OCI-LY1 (cell line): ENCODE data around the gene TMEM109.

ENCODE experiments used
- H2AFZ ChIP-seq: fragments of 200-600 bp; sonication (generic), shearing (Covaris generic); 2 replicates; pipeline ENCODE4 v1.6.0; 2014; ENCODE audit warnings: antibody characterized with exemption, mild to moderate bottlenecking, low read length
- H3F3A ChIP-seq: fragments of 200-600 bp; sonication (generic), shearing (Covaris generic); 2 replicates; pipeline ENCODE4 v1.6.0; 2014; ENCODE audit warnings: mild to moderate bottlenecking, antibody characterized with exemption, low read length, moderate library complexity; ENCODE audit not compliant: insufficient read depth
- H3K27ac ChIP-seq: fragments of 200-600 bp; sonication (generic); 2 replicates; pipeline ENCODE4 v1.5.1; 2014; ENCODE audit warnings: low read length, mixed run types, mild to moderate bottlenecking, low read depth; ENCODE audit not compliant: poor library complexity, severe bottlenecking
- H3K27me3 ChIP-seq: fragments of 200-600 bp; sonication (generic); 2 replicates; pipeline ENCODE4 v1.6.0; 2014; ENCODE audit warnings: antibody characterized with exemption, mild to moderate bottlenecking, low read length, moderate library complexity; ENCODE audit not compliant: insufficient read depth
- H3K36me3 ChIP-seq: fragments of 200-600 bp; sonication (generic); 2 replicates; pipeline ENCODE4 v1.6.1; 2014; ENCODE audit warnings: mild to moderate bottlenecking, antibody characterized with exemption, low read length, moderate library complexity, mixed read lengths; ENCODE audit not compliant: insufficient read depth
- H3K4me1 ChIP-seq: fragments of 200-600 bp; sonication (generic); 2 replicates; pipeline ENCODE4 v1.5.1; 2014; ENCODE audit warnings: mild to moderate bottlenecking, low read length, moderate library complexity; ENCODE audit not compliant: insufficient read depth, severe bottlenecking
- H3K4me2 ChIP-seq: fragments of 200-600 bp; sonication (generic), shearing (Covaris generic); 2 replicates; pipeline ENCODE4 v1.6.1; 2014; ENCODE audit warnings: low read length
- H3K4me3 ChIP-seq: fragments of 200-600 bp; sonication (generic); 2 replicates; pipeline ENCODE4 v1.5.1; 2014; ENCODE audit warnings: low read length, low read depth, mild to moderate bottlenecking, mixed read lengths; ENCODE audit not compliant: poor library complexity, severe bottlenecking
- H3K79me2 ChIP-seq: fragments of 200-600 bp; shearing (Covaris generic); 2 replicates; pipeline ENCODE4 v1.6.1; 2016; ENCODE audit warnings: mixed run types, low read length, mixed read lengths; ENCODE audit not compliant: insufficient read depth
- H3K9ac ChIP-seq: fragments of 200-600 bp; sonication (generic), shearing (Covaris generic); 2 replicates; pipeline ENCODE4 v1.6.1; 2014; ENCODE audit warnings: mild to moderate bottlenecking, low read length, mixed read lengths
- H3K9me2 ChIP-seq: fragments of 200-600 bp; sonication (generic), shearing (Covaris generic); 2 replicates; pipeline ENCODE4 v1.6.1; 2014; ENCODE audit warnings: low read depth, mild to moderate bottlenecking, low read length, mixed read lengths
- H3K9me3 ChIP-seq: fragments of 200-600 bp; shearing (Covaris generic); 2 replicates; pipeline ENCODE4 v1.6.1; 2014; ENCODE audit warnings: low read length, mixed read lengths
- H4K20me1 ChIP-seq: fragments of 200-600 bp; sonication (generic), shearing (Covaris generic); 2 replicates; pipeline ENCODE4 v1.6.0; 2016; ENCODE audit warnings: mild to moderate bottlenecking, low read length; ENCODE audit not compliant: insufficient read depth
- CTCF ChIP-seq: fragments of 200-600 bp; sonication (generic), shearing (Covaris generic); IDR thresholded peaks from 2 replicates; pipeline ENCODE4 v1.5.1; 2017; ENCODE audit warnings: mild to moderate bottlenecking, antibody characterized with exemption, low read length, moderate library complexity, mixed read lengths
- EZH2 ChIP-seq: fragments of 200-600 bp; sonication (generic), shearing (Covaris generic); IDR thresholded peaks from 2 replicates; pipeline ENCODE4 v1.8.0; 2017; ENCODE audit warnings: borderline replicate concordance, mixed run types, mild to moderate bottlenecking, antibody characterized with exemption, low read length, moderate library complexity, mixed read lengths

The TMEM109 gene

GRCh38 chr11:60971520-60971919, 57.6 kb downstream of the TMEM109 start, which contains the start of gene CD6:
Gene CD6 (plus strand): TSS chr11:60971680. CDS start chr11:60971866, 186 bp downstream.
- Histone ChIP-seq H3K9me3 (no peaks in the 10 kb centered on the region; the same call in 1 of the 2 replicates), H3K4me3 (no peak within 1 kb of the TSS), H3K9ac (no peak within 1 kb of the TSS), H3K4me2 (no peak within 1 kb of the TSS; the same call in 1 of the 2 replicates), H3K4me1 (peaks cover 8% of the 10 kb centered on the region), H3K79me2 (no peaks in the 10 kb centered on the region), H2AFZ (no peak within 1 kb of the TSS), H3K27me3 (peaks cover 9% of the 10 kb centered on the region; the same call in 1 of the 2 replicates), H3F3A (no peaks in the 10 kb centered on the region), H3K9me2 (no peaks in the 10 kb centered on the region), H3K27ac (no peak within 1 kb of the TSS), H3K36me3 (no peaks in the 10 kb centered on the region; the same call in 1 of the 2 replicates), H4K20me1 (no peaks in the 10 kb centered on the region)
- TF ChIP-seq CTCF, result no peak

- no peaks in the 10 kb centered on the region for H3K9me2 ChIP-seq
- no peak overlapping the region for H3K9ac ChIP-seq
- peaks cover 8% of the 10 kb centered on the region for H3K4me1 ChIP-seq
- peaks cover 4% of the 10 kb centered on the region; the same call in 1 of the 2 replicates for H3K27me3 ChIP-seq
- no peaks in the 10 kb centered on the region for H3F3A ChIP-seq
- H3K9me3 ChIP-seq, result no peaks in the 10 kb centered on the region; the same call in 1 of the 2 replicates
- H3K4me3 ChIP-seq, result no peak overlapping the region
- no peak for TF ChIP-seq CTCF
- no peak for TF ChIP-seq EZH2
- H3K36me3 ChIP-seq, result no peaks in the 10 kb centered on the region; the same call in 1 of the 2 replicates
- no peak overlapping the region for H2AFZ ChIP-seq
- no peak overlapping the region for H3K4me2 ChIP-seq
- no peaks in the 10 kb centered on the region for H4K20me1 ChIP-seq
- H3K27ac ChIP-seq, result no peak overlapping the region
- no peaks in the 10 kb centered on the region for H3K79me2 ChIP-seq
Measured at GRCh38 chr11:60972182-60973030, 58.4 kb downstream of the TMEM109 start.
